ENCODE results near the gene UCP2. TPM values are rescaled to one million over a fixed set of nuclear protein-coding genes. Genes with fewer than 3 reads are reported as not detected.

Gene UCP2
- total RNA-seq, 6 experiments from 2014 or later: 6.4 to 9.9 (median 8.0) TPM

GRCh38 chr11:73929388-73929787, 53.3 kb downstream of the UCP2 start:
- peaks cover 12% of the 10 kb centered on the region for H3K36me3 Mint-ChIP-seq (ENCODE audit: low read depth)

More at GRCh38 chr11:73929388-73929787, 53.3 kb downstream of the UCP2 start:
- no peak for DNase-seq
- TF ChIP-seq CTCF (IDR thresholded peaks at IDR 0.05): no peak
- H3K27me3 Mint-ChIP-seq (ENCODE audit: insufficient read depth): peaks cover 2% of the 10 kb centered on the region; the same call in 1 of the 2 replicates
- H3K27ac Mint-ChIP-seq: no peak overlapping the region
- no peaks in the 10 kb centered on the region for H3K4me1 Mint-ChIP-seq (ENCODE audit: low read depth)
- H3K4me3 Mint-ChIP-seq: no peak overlapping the region
- no peaks in the 10 kb centered on the region for H3K9me3 Mint-ChIP-seq

Other genes starting within 250 kb of the UCP2 start
- gene RAB6A, start 221.8 kb downstream of the UCP2 start, total RNA-seq (2021; fragmentation: NEBNext Ultra II Directional; extraction: Animal tissue kit (Norgen Biotek cat#: 25700)): 100 to 1,000 TPM in 5 of 6 experiments, 10 to 100 TPM in 1; 91.7 to 130 (median 109) TPM
- gene MRPL48, start 195.0 kb downstream of the UCP2 start, total RNA-seq (2021; fragmentation: NEBNext Ultra II Directional; extraction: Animal tissue kit (Norgen Biotek cat#: 25700)): 10 to 100 TPM; 29.3 to 39.4 (median 35.1) TPM
- 100 to 1,000 TPM in 1 of 6 experiments, 10 to 100 TPM in 5; 78.9 to 103 (median 81.4) TPM for gene COA4, start 106.0 kb downstream of the UCP2 start, total RNA-seq (2021; fragmentation: NEBNext Ultra II Directional; extraction: Animal tissue kit (Norgen Biotek cat#: 25700))
- gene PAAF1, start 105.8 kb downstream of the UCP2 start, total RNA-seq (2021; fragmentation: NEBNext Ultra II Directional; extraction: Animal tissue kit (Norgen Biotek cat#: 25700)): 10 to 100 TPM; 19.5 to 23.2 (median 22.4) TPM
- gene DNAJB13, start 31.8 kb downstream of the UCP2 start, total RNA-seq (2021; fragmentation: NEBNext Ultra II Directional; extraction: Animal tissue kit (Norgen Biotek cat#: 25700)): under 1 TPM in 4 of 6 experiments, not detected in 2; 0.11 to 0.25 (median 0.17) TPM
- gene UCP3, start 26.2 kb upstream of the UCP2 start, total RNA-seq (2021; fragmentation: NEBNext Ultra II Directional; extraction: Animal tissue kit (Norgen Biotek cat#: 25700)): under 1 TPM; 0.10 to 0.62 (median 0.39) TPM
- gene C2CD3, start 188.2 kb upstream of the UCP2 start, total RNA-seq (2021; fragmentation: NEBNext Ultra II Directional; extraction: Animal tissue kit (Norgen Biotek cat#: 25700)): 10 to 100 TPM; 14.6 to 23.0 (median 17.2) TPM
- gene PPME1, start 188.4 kb upstream of the UCP2 start, total RNA-seq (2021; fragmentation: NEBNext Ultra II Directional; extraction: Animal tissue kit (Norgen Biotek cat#: 25700)): 100 to 1,000 TPM in 1 of 6 experiments, 10 to 100 TPM in 5; 49.5 to 107 (median 56.9) TPM